Transverse colon (tissue), 4 donors: ENCODE results near the gene MEGF9. TPM values are rescaled to one million over a fixed set of nuclear protein-coding genes. Genes with fewer than 3 reads are reported as not detected.

Experiments
- DNase-seq: peaks from one replicate; pipeline ENCODE4 v3.0.0-alpha.2; 2019
- H3K27ac ChIP-seq, 4 donors: fragments of 200-600 bp; sonication (generic); 2 replicates each; pipeline ENCODE4 v1.5.1; 2016 to 2018; ENCODE audit warnings: inconsistent platforms in 4 of 4
- H3K27me3 ChIP-seq: fragments of 200-600 bp; sonication (generic); 2 replicates; pipeline ENCODE4 v1.5.1; 2017; ENCODE audit warnings: inconsistent platforms
- H3K36me3 ChIP-seq, 4 donors: fragments of 200-600 bp; sonication (generic); 2 replicates each; pipeline ENCODE4 v1.5.1; 2017 to 2019; ENCODE audit warnings: inconsistent platforms in 4 of 4
- H3K4me1 ChIP-seq, 4 donors: fragments of 200-600 bp; sonication (generic); 2 replicates each; pipeline ENCODE4 v1.5.1; 2017 to 2020; ENCODE audit warnings: inconsistent platforms in 4 of 4
- H3K4me3 ChIP-seq, 4 donors: fragments of 200-600 bp; sonication (generic); 1 replicate in 1 of 4; 2 replicates in 3 of 4; pipeline versions ENCODE4 v1.5.1 to v1.6.1; 2017 to 2019; ENCODE audit warnings: inconsistent platforms in 4 of 4
- H3K9me3 ChIP-seq, 2 donors: fragments of 200-600 bp; sonication (generic); 2 replicates each; pipeline ENCODE4 v1.5.1; 2017 to 2019; ENCODE audit warnings: inconsistent platforms in 2 of 2
- EP300 ChIP-seq: sonication (generic); formaldehyde crosslinking; IDR thresholded peaks from one replicate; pipeline ENCODE4 v1.6.1; 2017; ENCODE audit warnings: antibody characterized with exemption, low read depth
- POLR2A ChIP-seq: fragments of 450-650 bp; IDR thresholded peaks from one replicate; pipeline ENCODE4 v1.6.1; 2016; ENCODE audit warnings: antibody characterized with exemption, mild to moderate bottlenecking, moderate library complexity
- POLR2AphosphoS5 ChIP-seq, 3 donors: sonication (generic); formaldehyde crosslinking; IDR thresholded peaks; one replicate each; pipeline ENCODE4 v1.6.1; 2016; ENCODE audit warnings: antibody characterized with exemption in 3 of 3
- WGBS, 2 donors: methylation state at CpG; one replicate each; pipeline ENCODE4 v1.1.5; 2018; ENCODE audit warnings: low coverage in 1 of 2; 5-methylcytosine and 5-hydroxymethylcytosine counted together
- in situ Hi-C, 4 donors: fragments of 200-750 bp; cut with MboI; loops; one replicate each; pipeline versions ENCODE4 v1.15.0 to v1.15.1; 2017; ENCODE audit warnings: low sequenced_read_pairs in 3 of 4, low pct_ligation_motif_present in 1 of 4, low pct_unique_long_range_greater_than_20kb in 1 of 4
- intact Hi-C: fragments of 100-400 bp; cut with DNase I; formaldehyde crosslinking; loops from one replicate; pipeline ENCODE4 v1.15.1; 2023; ENCODE audit warnings: low total_unique reads
- total RNA-seq, 4 donors: library from RNA; depleted of rRNA; stranded (reverse); fragments of >200 nt; gene quantifications; one replicate each; pipeline ENCODE4 v1.1.0, GENCODE V29; 2016
- TF ChIP-seq, protein P1 (sequence below), 5 experiments: fragments of 200-600 bp in 3 of 5; fragments of 450-650 bp in 2 of 5; sonication (generic) in 3 of 5; IDR thresholded peaks; 1 replicate in 2 of 5; 2 replicates in 3 of 5; pipeline ENCODE4 v1.5.1; 2016 to 2017; ENCODE audit warnings: antibody characterized with exemption in 5 of 5, inconsistent platforms in 3 of 5, mild to moderate bottlenecking in 2 of 5, moderate library complexity in 1 of 5

Gene MEGF9
- total RNA-seq, 4 donors from 2014 or later = 6.7 to 17.9 (median 12.7) TPM

DNA sequence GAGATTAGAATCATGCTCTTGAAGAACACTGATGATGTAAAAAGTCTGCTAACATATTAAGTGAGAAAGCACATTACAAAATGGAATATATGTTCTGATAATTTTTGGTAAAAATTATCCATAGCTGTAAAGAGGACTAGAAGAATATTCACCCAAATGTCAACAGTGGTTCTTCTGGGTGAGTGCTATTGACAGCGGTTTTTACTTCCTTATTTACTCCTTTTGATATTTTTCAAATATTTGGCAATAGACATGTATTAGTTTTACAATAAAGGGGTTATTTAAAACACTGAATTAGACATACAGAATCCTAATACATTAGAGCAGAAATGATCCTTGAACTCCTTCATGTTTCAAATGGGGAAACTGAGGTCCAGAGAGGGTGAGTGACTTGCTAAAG lies 26.9 kb upstream of the MEGF9 start:
- no peaks in the 10 kb centered on the region for H3K27me3 ChIP-seq
- H3K4me3 ChIP-seq = no peak overlapping the region
- TF ChIP-seq POLR2AphosphoS5 (IDR thresholded peaks at IDR 0.05) (no peak), POLR2A (no peak)
- TF ChIP-seq, protein P1, sequence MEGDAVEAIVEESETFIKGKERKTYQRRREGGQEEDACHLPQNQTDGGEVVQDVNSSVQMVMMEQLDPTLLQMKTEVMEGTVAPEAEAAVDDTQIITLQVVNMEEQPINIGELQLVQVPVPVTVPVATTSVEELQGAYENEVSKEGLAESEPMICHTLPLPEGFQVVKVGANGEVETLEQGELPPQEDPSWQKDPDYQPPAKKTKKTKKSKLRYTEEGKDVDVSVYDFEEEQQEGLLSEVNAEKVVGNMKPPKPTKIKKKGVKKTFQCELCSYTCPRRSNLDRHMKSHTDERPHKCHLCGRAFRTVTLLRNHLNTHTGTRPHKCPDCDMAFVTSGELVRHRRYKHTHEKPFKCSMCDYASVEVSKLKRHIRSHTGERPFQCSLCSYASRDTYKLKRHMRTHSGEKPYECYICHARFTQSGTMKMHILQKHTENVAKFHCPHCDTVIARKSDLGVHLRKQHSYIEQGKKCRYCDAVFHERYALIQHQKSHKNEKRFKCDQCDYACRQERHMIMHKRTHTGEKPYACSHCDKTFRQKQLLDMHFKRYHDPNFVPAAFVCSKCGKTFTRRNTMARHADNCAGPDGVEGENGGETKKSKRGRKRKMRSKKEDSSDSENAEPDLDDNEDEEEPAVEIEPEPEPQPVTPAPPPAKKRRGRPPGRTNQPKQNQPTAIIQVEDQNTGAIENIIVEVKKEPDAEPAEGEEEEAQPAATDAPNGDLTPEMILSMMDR (IDR thresholded peaks at IDR 0.05) = no peak
- no peaks in the 10 kb centered on the region for H3K36me3 ChIP-seq
- 31 to 50% methylated on average over 1 of the region's 1 CpG for WGBS, 2 donors
- no peak overlapping the region for H3K27ac ChIP-seq
- H3K4me1 ChIP-seq = no peaks in the 10 kb centered on the region
- H3K9me3 ChIP-seq = no peaks in the 10 kb centered on the region
- intact Hi-C loops (no loop called here), in situ Hi-C loops (no loop called here)
- DNase-seq = no peak

DNA sequence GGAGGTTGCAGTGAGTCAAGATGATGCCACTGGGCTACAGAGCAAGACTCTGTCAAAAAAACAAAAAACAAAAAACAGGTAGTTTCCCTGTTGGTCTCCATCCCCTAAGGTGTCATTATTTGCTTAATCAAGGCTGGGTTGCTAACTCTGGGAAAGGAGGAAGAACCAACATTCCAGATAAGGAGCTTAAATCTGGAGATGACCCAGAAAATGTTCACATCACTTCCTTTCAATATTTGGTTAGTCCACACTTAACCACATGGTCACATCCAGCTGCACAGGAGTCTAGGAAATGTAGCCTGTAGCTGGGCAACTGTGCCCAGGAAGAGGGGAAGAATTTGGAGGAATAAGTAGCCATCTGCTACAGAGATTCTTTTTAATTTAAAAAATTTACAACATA lies 25.9 kb upstream of the MEGF9 start:
- Histone ChIP-seq H3K36me3 (no peaks in the 10 kb centered on the region), H3K4me3 (no peak overlapping the region), H3K27me3 (no peaks in the 10 kb centered on the region), H3K27ac (no peak overlapping the region), H3K4me1 (no peaks in the 10 kb centered on the region), H3K9me3 (no peaks in the 10 kb centered on the region)
- DNase-seq = no peak
- TF ChIP-seq, protein P1 (IDR thresholded peaks at IDR 0.05) = no peak
- TF ChIP-seq POLR2AphosphoS5 (IDR thresholded peaks at IDR 0.05) = no peak
- TF ChIP-seq POLR2A = no peak
- TF ChIP-seq EP300 = no peak
- in situ Hi-C loops = no loop called here
- intact Hi-C loops = no loop called here

DNA sequence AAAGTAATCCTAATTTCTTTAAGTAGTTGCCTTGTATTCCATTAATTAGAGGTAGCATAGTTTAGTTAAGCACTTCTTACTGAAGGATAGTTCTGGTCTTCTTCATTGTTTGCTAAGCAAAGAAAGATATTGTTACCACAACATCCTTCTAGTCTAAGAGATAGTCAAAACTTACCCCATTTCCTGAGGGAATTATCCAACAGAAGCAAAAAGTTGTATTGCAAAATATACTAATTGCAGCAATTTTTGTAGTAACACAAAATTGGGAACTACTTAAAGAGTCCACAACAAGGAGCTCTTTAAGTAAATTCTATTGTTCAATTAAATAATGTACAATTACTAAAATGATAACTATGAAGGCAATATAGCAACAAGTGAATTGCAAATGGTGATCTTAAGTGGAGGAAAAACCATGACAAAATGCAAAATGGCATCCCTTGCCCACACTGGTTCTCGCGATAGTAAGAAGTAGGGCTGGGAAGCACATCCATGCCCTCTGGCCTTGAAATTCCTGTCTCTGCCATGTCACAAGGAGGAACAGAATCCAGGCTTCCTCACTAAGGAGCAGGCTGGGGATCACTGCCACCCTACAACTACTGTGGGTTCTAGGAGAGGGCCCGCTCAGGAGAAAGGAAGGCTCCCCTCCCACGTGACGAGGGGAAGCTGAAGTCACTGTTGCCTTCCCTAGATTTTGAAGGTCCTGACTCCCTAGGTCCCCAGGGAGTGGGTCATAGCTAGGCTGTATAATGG lies 23.3 kb upstream of the MEGF9 start:
- no peaks in the 10 kb centered on the region for H3K9me3 ChIP-seq
- DNase-seq = no peak
- no peak for TF ChIP-seq POLR2A
- WGBS, 2 donors = 93 to 94% methylated on average over 2 to 5 of the region's 5 CpGs
- no peaks in the 10 kb centered on the region for H3K27me3 ChIP-seq
- no peak overlapping the region for H3K27ac ChIP-seq
- no peaks in the 10 kb centered on the region for H3K4me1 ChIP-seq
- in situ Hi-C loops (no loop called here), intact Hi-C loops (no loop called here)
- H3K36me3 ChIP-seq = no peaks in the 10 kb centered on the region
- no peak overlapping the region for H3K4me3 ChIP-seq

DNA sequence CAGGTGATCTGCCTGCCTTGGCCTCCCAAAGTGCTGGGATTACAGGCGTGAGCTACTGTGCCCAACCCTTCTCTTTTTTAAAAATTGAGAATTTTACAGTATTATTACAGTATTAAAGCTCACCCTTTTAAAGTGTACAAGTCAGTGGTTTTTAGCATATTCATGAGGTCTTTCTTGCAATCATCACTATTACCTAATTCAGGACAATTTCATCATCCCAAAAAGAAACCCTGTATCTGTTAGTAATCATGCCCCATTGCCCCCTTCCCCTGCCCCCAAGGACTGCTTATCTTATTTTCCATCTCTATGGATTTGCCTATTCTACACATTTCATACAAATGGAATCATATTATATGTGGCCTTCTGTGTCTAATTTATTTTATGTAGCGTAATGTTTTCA lies 22.6 kb upstream of the MEGF9 start:
- DNase-seq = no peak
- intact Hi-C loops (no loop called here), in situ Hi-C loops (no loop called here)
- H3K27me3 ChIP-seq = no peaks in the 10 kb centered on the region
- no peaks in the 10 kb centered on the region for H3K9me3 ChIP-seq
- H3K36me3 ChIP-seq = no peaks in the 10 kb centered on the region
- no peak overlapping the region for H3K27ac ChIP-seq
- 85 to 92% methylated on average over 1 to 2 of the region's 2 CpGs for WGBS, 2 donors
- no peak for TF ChIP-seq POLR2A
- TF ChIP-seq, protein P1 (IDR thresholded peaks at IDR 0.05) = no peak
- no peak for TF ChIP-seq EP300
- no peak for TF ChIP-seq POLR2AphosphoS5 (IDR thresholded peaks at IDR 0.05)
- H3K4me1 ChIP-seq = no peaks in the 10 kb centered on the region
- H3K4me3 ChIP-seq = no peak overlapping the region
